Natural killer cell (primary cell): ENCODE measurements around the gene SERPIND1. TPM values are rescaled to one million over a fixed set of nuclear protein-coding genes. Genes with fewer than 3 reads are reported as not detected.
A peak's percentile ranks its signal among the peaks of the same experiment; 100 is the strongest.

Experiments used
- ATAC-seq, 3 donors: fragments of 150-1000 bp in 2 of 3; fragments of 200-7000 bp in 1 of 3; cut with Tn5 transposase; 1 replicate in 1 of 3; 2 replicates in 2 of 3; pipeline ENCODE4 v1.10.0; 2021; ENCODE audit warnings: mild to moderate bottlenecking in 2 of 3, moderate library complexity in 2 of 3
- DNase-seq, 2 donors: peaks; one replicate each; pipeline versions ENCODE4 v3.0.0 to v3.0.0-alpha.2; 2013 to 2021; ENCODE audit warnings: mixed read lengths in 1 of 2
- H3K27ac ChIP-seq: one replicate; pipeline ENCODE4 v1.5.1; 2013; ENCODE audit warnings: mild to moderate bottlenecking, low read length
- H3K27me3 ChIP-seq: one replicate; pipeline ENCODE4 v1.6.1; 2013; ENCODE audit warnings: low read length; ENCODE audit not compliant: control insufficient read depth, insufficient read depth
- H3K36me3 ChIP-seq: one replicate; pipeline ENCODE4 v1.6.1; 2013; ENCODE audit warnings: low read length; ENCODE audit not compliant: control insufficient read depth, insufficient read depth
- H3K4me1 ChIP-seq: one replicate; pipeline ENCODE4 v1.6.1; 2013; ENCODE audit warnings: low read length; ENCODE audit not compliant: control insufficient read depth, insufficient read depth
- H3K4me3 ChIP-seq: one replicate; pipeline ENCODE4 v1.5.1; 2013; ENCODE audit warnings: low read length
- H3K9me3 ChIP-seq: one replicate; pipeline ENCODE4 v1.6.1; 2013; ENCODE audit warnings: low read length; ENCODE audit not compliant: control insufficient read depth, insufficient read depth
- H3K27ac Mint-ChIP-seq, 2 donors: one replicate each; pipeline ENCODE4 v1.8.0; 2022; ENCODE audit warnings: mild to moderate bottlenecking in 2 of 2, mixed read lengths in 2 of 2, moderate library complexity in 1 of 2
- H3K27me3 Mint-ChIP-seq, 2 donors: one replicate each; pipeline ENCODE4 v1.8.0; 2022; ENCODE audit warnings: low read depth in 2 of 2, mixed read lengths in 2 of 2
- H3K36me3 Mint-ChIP-seq: one replicate; pipeline ENCODE4 v1.8.0; 2022; ENCODE audit warnings: mixed read lengths
- H3K4me1 Mint-ChIP-seq, 2 donors: one replicate each; pipeline ENCODE4 v1.8.0; 2022; ENCODE audit warnings: mixed read lengths in 2 of 2
- H3K4me3 Mint-ChIP-seq: one replicate; pipeline ENCODE4 v1.8.0; 2022; ENCODE audit warnings: mild to moderate bottlenecking, moderate library complexity, mixed read lengths
- H3K9me3 Mint-ChIP-seq, 2 donors: one replicate each; pipeline ENCODE4 v1.8.0; 2022; ENCODE audit warnings: mixed read lengths in 2 of 2
- whole genome bisulfite sequencing: methylation state at CpG from one replicate; pipeline ENCODE4 v1.1.7; 2013; ENCODE audit warnings: missing lambda C conversion rate; ENCODE audit not compliant: insufficient coverage; 5-methylcytosine and 5-hydroxymethylcytosine counted together
- intact Hi-C: fragments of 100-400 bp; cut with micrococcal nuclease; formaldehyde crosslinking; loops from one replicate; pipeline ENCODE4 v1.14.2; 2022
- total RNA-seq, 4 donors: library from RNA; stranded (reverse); fragments of 120-200 nt in 1 of 4; gene quantifications; one replicate each; pipeline versions ENCODE4 v1.2.3 to v1.2.4, GENCODE V29; 2013 to 2022
- TF ChIP-seq, protein P1 (sequence below): fragments of 200-600 bp; IDR thresholded peaks from one replicate; pipeline ENCODE4 v1.8.0; 2022; ENCODE audit warnings: antibody characterized with exemption

The SERPIND1 gene
- total RNA-seq, 3 donors from 2014 or later (not counting 1 experiment from before 2014, with no cell fraction given), result 0.43 TPM; not detected in 2

DNA sequence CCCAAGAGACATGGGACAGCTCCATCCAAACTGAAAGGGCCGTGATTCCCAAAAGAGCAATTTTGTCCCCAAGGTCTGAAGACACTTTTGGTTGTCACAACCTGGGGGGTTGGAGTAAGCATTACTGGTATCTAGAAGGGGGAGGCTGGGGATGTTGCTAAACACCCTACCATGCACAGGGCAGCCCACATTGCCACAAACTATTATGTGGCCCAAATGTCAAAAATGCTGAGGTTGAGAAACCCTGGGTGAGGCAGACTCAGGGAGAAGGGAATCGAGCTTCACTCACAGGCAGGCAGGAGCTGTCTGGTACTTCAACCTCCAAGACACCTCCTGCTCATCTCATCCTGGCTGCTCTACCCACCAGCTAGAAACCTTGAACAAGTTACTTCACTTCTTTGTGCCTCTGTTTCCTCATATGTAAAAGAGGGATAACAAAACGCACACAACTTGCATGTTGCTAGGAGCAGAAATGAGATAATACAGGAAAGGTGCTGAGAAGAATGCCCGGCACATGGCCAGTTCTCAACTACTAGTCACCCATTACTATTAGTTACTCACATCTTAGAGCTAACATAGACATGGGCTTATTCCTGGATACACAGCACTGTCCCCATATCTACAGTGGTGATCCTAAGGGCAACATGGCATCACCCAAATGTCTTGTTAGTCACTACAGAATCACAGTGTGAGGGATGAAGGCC, 8.8 kb downstream of the SERPIND1 start:
- H3K27me3 ChIP-seq, result no peaks in the 10 kb centered on the region
- H3K4me1 ChIP-seq, result no peaks in the 10 kb centered on the region
- Mint-ChIP-seq H3K36me3 (no peaks in the 10 kb centered on the region), H3K4me3 (no peak overlapping the region), H3K4me1 (no peaks in the 10 kb centered on the region), H3K9me3 (no peaks in the 10 kb centered on the region), H3K27me3 (no peaks in the 10 kb centered on the region), H3K27ac (no peak overlapping the region)
- no peak for DNase-seq
- peaks cover 47% of the 10 kb centered on the region for H3K36me3 ChIP-seq
- TF ChIP-seq, protein P1, sequence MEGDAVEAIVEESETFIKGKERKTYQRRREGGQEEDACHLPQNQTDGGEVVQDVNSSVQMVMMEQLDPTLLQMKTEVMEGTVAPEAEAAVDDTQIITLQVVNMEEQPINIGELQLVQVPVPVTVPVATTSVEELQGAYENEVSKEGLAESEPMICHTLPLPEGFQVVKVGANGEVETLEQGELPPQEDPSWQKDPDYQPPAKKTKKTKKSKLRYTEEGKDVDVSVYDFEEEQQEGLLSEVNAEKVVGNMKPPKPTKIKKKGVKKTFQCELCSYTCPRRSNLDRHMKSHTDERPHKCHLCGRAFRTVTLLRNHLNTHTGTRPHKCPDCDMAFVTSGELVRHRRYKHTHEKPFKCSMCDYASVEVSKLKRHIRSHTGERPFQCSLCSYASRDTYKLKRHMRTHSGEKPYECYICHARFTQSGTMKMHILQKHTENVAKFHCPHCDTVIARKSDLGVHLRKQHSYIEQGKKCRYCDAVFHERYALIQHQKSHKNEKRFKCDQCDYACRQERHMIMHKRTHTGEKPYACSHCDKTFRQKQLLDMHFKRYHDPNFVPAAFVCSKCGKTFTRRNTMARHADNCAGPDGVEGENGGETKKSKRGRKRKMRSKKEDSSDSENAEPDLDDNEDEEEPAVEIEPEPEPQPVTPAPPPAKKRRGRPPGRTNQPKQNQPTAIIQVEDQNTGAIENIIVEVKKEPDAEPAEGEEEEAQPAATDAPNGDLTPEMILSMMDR, result no peak
- 95% methylated on average over 4 of the region's 4 CpGs for WGBS
- no peak overlapping the region for H3K27ac ChIP-seq
- no peak overlapping the region for H3K4me3 ChIP-seq
- H3K9me3 ChIP-seq, result no peaks in the 10 kb centered on the region
- peak in 1 of 3 donors; percentile 40 for ATAC-seq
- intact Hi-C loops, result no loop called here

DNA sequence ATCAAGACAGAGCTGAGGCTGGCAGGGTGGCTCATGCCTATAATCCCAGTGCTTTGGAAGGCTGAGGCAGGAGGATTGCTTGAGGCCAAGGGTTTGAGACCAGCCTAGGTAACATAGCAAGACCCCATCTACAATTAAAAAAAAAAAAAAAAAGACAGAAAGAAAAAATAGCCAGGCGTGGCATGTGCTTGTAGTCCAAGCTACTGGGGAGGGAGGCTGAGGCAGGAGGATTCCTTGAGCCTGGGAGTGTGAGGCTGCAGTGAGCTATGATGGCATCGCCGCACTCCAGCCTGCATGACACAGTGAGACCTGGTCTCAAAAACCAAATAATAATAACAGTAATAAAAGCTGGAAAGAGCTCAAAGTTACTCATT, 9.4 kb downstream of the SERPIND1 start:
- no peak overlapping the region for H3K27ac ChIP-seq
- Mint-ChIP-seq H3K27ac (no peak overlapping the region), H3K27me3 (no peaks in the 10 kb centered on the region), H3K4me1 (no peaks in the 10 kb centered on the region), H3K4me3 (no peak overlapping the region), H3K36me3 (no peaks in the 10 kb centered on the region), H3K9me3 (no peaks in the 10 kb centered on the region)
- ATAC-seq, result no peak
- WGBS, result 94% methylated on average over 2 of the region's 3 CpGs
- no peaks in the 10 kb centered on the region for H3K4me1 ChIP-seq
- no peaks in the 10 kb centered on the region for H3K9me3 ChIP-seq
- H3K4me3 ChIP-seq, result no peak overlapping the region
- no peak for DNase-seq
- H3K27me3 ChIP-seq, result no peaks in the 10 kb centered on the region
- H3K36me3 ChIP-seq, result peaks cover 49% of the 10 kb centered on the region
- intact Hi-C loops, result no loop called here
- TF ChIP-seq, protein P1, result no peak

DNA sequence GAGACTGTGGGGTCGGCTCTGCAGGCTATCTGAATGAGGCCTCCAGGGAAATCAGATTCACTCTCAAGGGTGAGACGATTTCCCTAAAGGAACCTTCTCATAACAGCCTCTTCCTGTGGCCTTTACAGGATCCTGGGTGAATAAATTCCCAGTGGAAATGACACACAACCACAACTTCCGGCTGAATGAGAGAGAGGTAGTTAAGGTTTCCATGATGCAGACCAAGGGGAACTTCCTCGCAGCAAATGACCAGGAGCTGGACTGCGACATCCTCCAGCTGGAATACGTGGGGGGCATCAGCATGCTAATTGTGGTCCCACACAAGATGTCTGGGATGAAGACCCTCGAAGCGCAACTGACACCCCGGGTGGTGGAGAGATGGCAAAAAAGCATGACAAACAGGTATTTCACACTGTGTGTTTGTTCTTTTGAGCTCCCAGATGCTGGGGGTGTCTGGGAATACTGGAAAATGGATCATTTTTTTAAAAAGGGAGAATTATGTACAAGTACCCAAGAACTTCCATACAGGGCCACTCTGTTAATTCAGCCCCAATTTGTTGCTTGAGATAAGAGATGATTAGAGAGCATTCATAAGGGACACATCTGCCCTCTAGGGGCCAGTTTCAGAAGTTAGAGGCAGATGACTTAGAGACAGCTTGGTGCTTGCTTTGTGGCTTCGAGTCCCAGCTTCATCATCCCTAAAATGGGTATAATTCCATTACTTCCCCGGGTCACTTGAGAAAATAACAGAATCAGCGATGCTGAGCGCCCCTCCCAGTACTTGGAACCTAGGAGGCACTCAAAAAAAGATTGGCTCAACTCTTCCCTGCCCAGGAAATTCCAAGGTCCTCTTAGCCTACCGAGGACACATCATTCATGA, 10.2 kb downstream of the SERPIND1 start:
- no peaks in the 10 kb centered on the region for H3K36me3 Mint-ChIP-seq
- H3K27me3 Mint-ChIP-seq, result no peaks in the 10 kb centered on the region
- H3K4me3 Mint-ChIP-seq, result no peak overlapping the region
- Histone ChIP-seq H3K4me3 (no peak overlapping the region), H3K36me3 (peaks cover 49% of the 10 kb centered on the region), H3K27me3 (no peaks in the 10 kb centered on the region), H3K4me1 (no peaks in the 10 kb centered on the region), H3K27ac (no peak overlapping the region), H3K9me3 (no peaks in the 10 kb centered on the region)
- TF ChIP-seq, protein P1, result peak; percentile 80
- ATAC-seq (peak; percentile 51 to 87 (median 87)), DNase-seq (peak in 1 of 2 donors; percentile 72)
- no peaks in the 10 kb centered on the region for H3K9me3 Mint-ChIP-seq
- WGBS, result 78% methylated on average over 13 of the region's 14 CpGs
- intact Hi-C loops, result no loop called here
- H3K27ac Mint-ChIP-seq, result no peak overlapping the region
- no peaks in the 10 kb centered on the region for H3K4me1 Mint-ChIP-seq
